ENCODE measurements around the gene KCND2. TPM values are rescaled to one million over a fixed set of nuclear protein-coding genes. Genes with fewer than 3 reads are reported as not detected.

The KCND2 gene
- total RNA-seq, 1 donor from 2014 or later = 3.7 TPM

- DNase-seq (ENCODE audit: low spot score in 2 of 2, unreplicated experiment in 2 of 2) = no peak
- peaks cover 19% of the 10 kb centered on the region for H3K4me1 Mint-ChIP-seq
- H3K27me3 Mint-ChIP-seq (ENCODE audit: low read depth) = no peaks in the 10 kb centered on the region
- no peak overlapping the region for H3K4me3 Mint-ChIP-seq
- peaks cover 12% of the 10 kb centered on the region for H3K9me3 Mint-ChIP-seq
- H3K27ac Mint-ChIP-seq = no peak overlapping the region
- H3K36me3 Mint-ChIP-seq = peaks cover 12% of the 10 kb centered on the region
- TF ChIP-seq CTCF (IDR thresholded peaks at IDR 0.05; ENCODE audit: unreplicated experiment) = no peak
These were observed 520.4 kb downstream of the KCND2 start for GRCh38 chr7:120793213-120793936.

GRCh38 chr7:120794106-120794729 is 521.2 kb downstream of the KCND2 start:
- no peak overlapping the region for H3K4me3 Mint-ChIP-seq

GRCh38 chr7:120797026-120797645 is 524.2 kb downstream of the KCND2 start:
- no peak for DNase-seq (ENCODE audit: low spot score in 2 of 2, unreplicated experiment in 2 of 2)
- Mint-ChIP-seq H3K27me3 (ENCODE audit: low read depth) (no peaks in the 10 kb centered on the region), H3K36me3 (peaks cover 12% of the 10 kb centered on the region), H3K4me1 (peaks cover 19% of the 10 kb centered on the region), H3K4me3 (no peak overlapping the region), H3K9me3 (peaks cover 12% of the 10 kb centered on the region), H3K27ac (no peak overlapping the region)
- no peak for TF ChIP-seq CTCF (IDR thresholded peaks at IDR 0.05; ENCODE audit: unreplicated experiment)

More at GRCh38 chr7:120794106-120794729, 521.2 kb downstream of the KCND2 start:
- no peaks in the 10 kb centered on the region for H3K27me3 Mint-ChIP-seq (ENCODE audit: low read depth)
- H3K36me3 Mint-ChIP-seq = peaks cover 10% of the 10 kb centered on the region
- peaks cover 12% of the 10 kb centered on the region for H3K9me3 Mint-ChIP-seq
- no peak overlapping the region for H3K27ac Mint-ChIP-seq
- no peak for DNase-seq (ENCODE audit: low spot score in 2 of 2, unreplicated experiment in 2 of 2)
- peaks cover 19% of the 10 kb centered on the region for H3K4me1 Mint-ChIP-seq
- no peak for TF ChIP-seq CTCF (IDR thresholded peaks at IDR 0.05; ENCODE audit: unreplicated experiment)

GRCh38 chr7:120799147-120799546 is 526.2 kb downstream of the KCND2 start:
- Mint-ChIP-seq H3K4me1 (peaks cover 23% of the 10 kb centered on the region), H3K27me3 (ENCODE audit: low read depth) (no peaks in the 10 kb centered on the region), H3K27ac (no peak overlapping the region), H3K9me3 (peaks cover 12% of the 10 kb centered on the region), H3K36me3 (peaks cover 12% of the 10 kb centered on the region), H3K4me3 (no peak overlapping the region)
- TF ChIP-seq CTCF (IDR thresholded peaks at IDR 0.05; ENCODE audit: unreplicated experiment) = no peak
- DNase-seq (ENCODE audit: low spot score in 2 of 2, unreplicated experiment in 2 of 2) = no peak
